B cell (primary cell): ENCODE measurements around the gene FIGNL2.

Experiments
- CTCF ChIP-seq: fragments of 200-600 bp; IDR thresholded peaks from one replicate; pipeline ENCODE4 v1.8.0; 2022; ENCODE audit warnings: antibody characterized with exemption, mild to moderate bottlenecking
- EZH2 ChIP-seq: IDR thresholded peaks from 2 replicates; pipeline ENCODE4 v1.6.1; 2012; ENCODE audit warnings: borderline replicate concordance, low read depth, mild to moderate bottlenecking, moderate library complexity, low read length; ENCODE audit not compliant: insufficient read depth, poor library complexity, severe bottlenecking

GRCh38 chr12:51821440-51822260 lies 26.9 kb downstream of the FIGNL2 start:
- TF ChIP-seq CTCF (no peak), EZH2 (no peak)
